T1000 (cell line): ENCODE data around the gene CCNA1.

Experiments
- DNase-seq: peaks from one replicate; lab custom pipeline; 2025; ENCODE audit warnings: mixed read lengths; lab: John Stamatoyannopoulos, UW

CCNA1 gene

DNA sequence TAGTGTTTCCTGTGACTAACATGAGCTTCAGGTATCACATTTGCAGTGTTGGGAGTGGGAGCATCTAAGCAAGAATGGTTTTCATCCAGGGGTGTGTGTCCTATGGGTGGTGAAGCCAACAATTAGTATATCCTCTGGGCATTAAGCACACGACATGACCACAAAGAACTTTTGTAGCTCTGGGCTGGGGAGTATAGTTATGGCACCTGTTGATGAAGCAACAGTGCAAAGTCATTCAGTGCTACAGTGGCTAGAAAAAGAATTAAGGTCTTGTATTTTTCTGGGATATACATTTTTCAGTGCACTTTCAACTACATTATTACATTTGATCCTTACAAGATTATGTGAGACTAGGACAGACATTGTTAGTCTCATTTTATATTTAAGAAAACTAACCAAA is 21.8 kb downstream of the CCNA1 start:
- no peak for DNase-seq

DNA sequence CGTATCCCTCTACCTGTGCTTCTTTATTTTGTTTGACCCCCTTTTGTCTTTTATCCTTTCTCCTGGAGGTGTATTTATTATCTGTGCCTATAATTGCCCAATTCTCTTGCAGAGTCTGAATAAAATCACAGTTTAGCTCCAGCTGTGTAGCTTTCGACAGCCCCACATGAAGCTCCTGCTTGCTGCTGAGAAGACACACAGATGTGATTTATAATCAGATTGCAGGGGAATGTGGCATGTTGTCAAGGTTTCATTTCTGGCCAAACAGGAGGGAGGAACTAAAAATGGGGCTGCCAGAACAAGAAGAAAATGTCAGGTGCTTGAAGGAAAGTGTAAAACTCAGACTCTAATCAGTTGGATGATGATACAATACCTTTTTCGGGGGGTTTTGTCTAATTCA is 22.7 kb downstream of the CCNA1 start:
- DNase-seq: no peak

DNA sequence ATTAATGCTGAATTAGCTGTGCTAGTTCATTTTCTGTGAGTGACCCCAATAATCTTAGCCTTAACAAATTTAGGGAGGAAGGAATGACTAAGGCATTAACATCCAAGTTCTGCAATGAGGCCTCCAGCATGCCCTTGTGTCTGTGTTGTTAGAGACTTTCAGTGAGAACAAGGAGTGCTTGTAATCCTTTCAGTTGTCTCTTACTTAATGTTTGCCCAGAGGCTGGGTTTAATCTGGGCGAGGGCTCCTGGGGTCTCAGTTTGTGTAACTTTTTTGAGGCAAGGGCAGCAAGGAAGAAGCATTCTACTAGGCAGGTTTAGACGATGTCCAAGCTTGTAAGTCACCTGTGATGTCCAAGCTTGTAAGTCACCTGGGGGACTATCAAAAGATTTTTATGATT is 24.3 kb downstream of the CCNA1 start:
- no peak for DNase-seq

DNA sequence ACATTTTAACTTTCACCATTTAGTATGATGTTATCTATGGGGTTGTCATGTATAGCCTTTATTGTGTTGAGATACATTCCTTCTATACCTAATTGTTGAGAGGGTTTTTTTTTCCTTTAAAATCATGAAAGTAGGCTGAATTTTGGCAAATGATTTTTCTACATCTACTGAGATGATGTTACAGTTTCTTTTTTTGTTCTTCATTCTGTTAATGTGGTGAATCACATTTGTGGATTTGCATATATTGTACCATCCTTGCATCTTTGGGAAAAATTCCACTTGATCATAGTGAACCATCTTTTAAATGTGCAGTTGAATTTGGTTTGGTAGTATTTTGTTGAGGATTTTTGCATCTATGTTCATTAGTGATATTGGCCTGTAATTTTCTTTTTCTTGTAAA is 29.2 kb downstream of the CCNA1 start:
- DNase-seq: no peak

DNA sequence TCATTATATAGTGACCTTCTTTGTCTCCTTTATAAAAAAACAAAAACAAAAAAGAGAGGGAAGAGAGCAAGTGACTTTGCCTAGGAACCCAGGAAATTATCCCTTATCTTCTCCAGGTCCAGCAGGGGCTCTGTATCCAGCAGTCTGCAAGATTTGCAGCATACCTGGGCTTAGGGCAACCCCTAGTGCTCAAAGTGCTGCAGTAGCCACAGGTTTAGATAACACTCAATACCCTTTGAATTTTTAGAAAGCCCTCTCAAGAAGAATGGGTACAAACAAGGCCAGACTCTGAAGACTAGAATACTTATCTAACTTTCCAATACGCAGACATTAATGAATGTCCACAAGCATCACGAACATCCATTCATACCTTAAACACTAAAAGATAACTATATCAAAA is 43.2 kb downstream of the CCNA1 start:
- no peak for DNase-seq

DNA sequence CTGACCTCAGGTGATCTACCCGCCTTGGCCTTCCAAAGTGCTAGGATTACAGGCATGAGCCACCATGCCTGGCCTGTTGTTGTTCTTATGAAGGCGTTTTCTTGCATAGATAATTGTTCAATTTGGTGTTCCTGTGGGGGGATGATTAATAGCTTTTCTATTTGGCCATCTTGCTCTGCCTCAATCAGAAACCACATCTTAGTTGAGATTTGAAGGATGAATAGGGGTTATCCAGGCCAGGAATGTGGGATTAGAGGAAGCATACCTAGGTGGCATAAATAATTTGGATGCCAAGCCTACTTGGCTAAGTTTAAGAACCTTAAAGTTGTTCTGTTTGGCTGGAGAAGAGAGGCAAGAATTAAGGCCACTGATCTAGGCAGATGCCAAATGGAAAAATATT is 44.4 kb downstream of the CCNA1 start:
- no peak for DNase-seq

DNA sequence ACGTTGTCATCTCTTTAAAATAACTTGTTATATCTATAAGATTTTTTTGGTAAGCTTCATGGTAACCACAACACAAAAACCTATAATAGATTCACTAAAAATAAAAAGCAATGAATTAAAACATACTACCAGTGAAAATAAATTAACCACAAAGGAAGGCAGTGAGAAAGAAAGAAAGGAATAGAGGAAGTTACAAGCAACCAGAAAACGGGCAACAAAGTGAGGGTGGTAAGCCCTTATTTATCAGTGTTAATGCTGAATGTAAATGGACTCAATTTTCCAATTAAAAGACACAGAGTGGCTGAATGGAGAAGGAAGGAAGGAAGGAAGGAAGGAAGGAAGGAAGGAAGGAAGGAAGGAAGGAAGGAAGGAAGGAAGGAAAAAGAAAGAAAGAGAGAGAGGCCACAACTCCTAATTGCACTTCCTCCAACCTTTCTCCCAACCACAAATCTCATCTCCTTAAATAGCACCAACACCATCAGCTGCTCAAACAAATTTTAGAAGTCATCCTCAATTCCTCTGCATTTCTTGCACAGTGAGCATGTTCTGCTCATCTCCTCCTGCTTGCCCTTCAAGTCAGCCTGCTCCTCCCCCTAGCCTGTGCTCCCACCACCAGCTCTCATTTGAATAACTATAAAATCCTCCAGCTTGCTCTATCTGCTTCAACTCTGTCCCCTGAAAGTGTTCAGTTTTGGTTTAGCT is 48.6 kb downstream of the CCNA1 start:
- no peak for DNase-seq

DNA sequence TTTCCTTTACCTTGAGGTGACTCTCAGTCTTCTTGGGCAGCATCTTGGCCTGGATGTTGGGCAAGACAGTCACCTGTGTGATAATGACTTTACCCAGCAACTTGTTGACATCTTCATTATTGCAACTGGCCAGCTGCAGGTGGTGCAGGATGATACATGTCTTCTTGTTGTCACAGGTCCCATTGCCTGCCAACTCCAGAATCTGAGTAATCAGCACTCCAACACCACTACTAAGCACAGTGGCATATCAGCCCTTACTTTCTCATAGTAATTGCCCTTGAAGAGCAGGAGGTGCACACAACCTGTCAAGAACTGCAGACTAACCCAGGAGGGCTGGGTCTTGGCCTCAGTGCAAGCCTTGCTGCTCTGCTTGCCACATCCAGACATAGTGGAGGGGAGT is 57.8 kb downstream of the CCNA1 start:
- DNase-seq: no peak
